HEK293 (cell line): ENCODE measurements around the gene FBXO42.

ENCODE experiments used
- CTCF ChIA-PET: fragments of 350-600 bp; formaldehyde crosslinking; extraction: SDS; loops from one replicate; lab custom pipeline; 2021; ENCODE audit warnings: antibody characterized with exemption; lab: Yijun Ruan, JAX
- POLR2A ChIA-PET: fragments of 300-600 bp; formaldehyde crosslinking; extraction: SDS; loops from one replicate; lab custom pipeline; 2020; ENCODE audit warnings: antibody characterized with exemption, inconsistent platforms; lab: Yijun Ruan, JAX
- H3K27ac ChIP-seq: fragments of 200-500 bp; sonication (Bioruptor generic); 2 replicates; pipeline ENCODE4 v1.5.1; 2014; ENCODE audit warnings: low read depth, low read length, control low read depth, inconsistent platforms; ENCODE audit errors: extremely low read depth
- H3K36me3 ChIP-seq, 2 experiments: fragments of 200-500 bp in 1 of 2; sonication (Bioruptor generic) in 1 of 2; 1 replicate in 1 of 2; 2 replicates in 1 of 2; pipeline ENCODE4 v1.5.1; 2014 to 2017; ENCODE audit warnings: inconsistent platforms in 2 of 2, low read length in 2 of 2; ENCODE audit not compliant: control insufficient read depth in 2 of 2, insufficient read depth in 1 of 2
- H3K4me1 ChIP-seq: fragments of 200-500 bp; sonication (Bioruptor generic); 2 replicates; pipeline ENCODE4 v1.5.1; 2014; ENCODE audit warnings: mild to moderate bottlenecking, low read length, inconsistent platforms; ENCODE audit not compliant: control insufficient read depth, insufficient read depth
- H3K4me3 ChIP-seq: 2 replicates; pipeline ENCODE4 v1.5.1; 2011; ENCODE audit warnings: low read depth, mild to moderate bottlenecking, control low read depth, low read length, moderate library complexity
- H3K9me3 ChIP-seq: fragments of 200-500 bp; sonication (Bioruptor generic); 2 replicates; pipeline ENCODE4 v1.5.1; 2014; ENCODE audit warnings: low read depth, low read length, inconsistent platforms; ENCODE audit not compliant: control insufficient read depth, insufficient read depth
- EGR2 ChIP-seq: fragments of 450-650 bp; formaldehyde crosslinking; IDR thresholded peaks from 2 replicates; pipeline ENCODE4 v1.5.1; 2016; ENCODE audit warnings: low read depth, missing biosample characterization, missing genetic modification characterization
- GFI1B ChIP-seq: fragments of 450-650 bp; formaldehyde crosslinking; IDR thresholded peaks from 2 replicates; pipeline ENCODE4 v1.5.1; 2016; ENCODE audit warnings: missing biosample characterization, missing genetic modification characterization
- KLF9 ChIP-seq: fragments of 450-650 bp; formaldehyde crosslinking; IDR thresholded peaks from 2 replicates; pipeline ENCODE4 v1.5.1; 2016; ENCODE audit warnings: missing biosample characterization, missing genetic modification characterization, low read depth
- PRDM10 ChIP-seq: fragments of 450-650 bp; formaldehyde crosslinking; IDR thresholded peaks from 2 replicates; pipeline ENCODE4 v1.5.1; 2016; ENCODE audit warnings: missing biosample characterization, missing genetic modification characterization
- PRDM6 ChIP-seq: fragments of 450-650 bp; formaldehyde crosslinking; IDR thresholded peaks from 2 replicates; pipeline ENCODE4 v1.5.1; 2017; ENCODE audit warnings: missing biosample characterization, missing genetic modification characterization
- SCRT1 ChIP-seq: fragments of 450-650 bp; formaldehyde crosslinking; IDR thresholded peaks from 2 replicates; pipeline ENCODE4 v1.5.1; 2016; ENCODE audit warnings: missing biosample characterization, missing genetic modification characterization, borderline replicate concordance
- SCRT2 ChIP-seq: fragments of 450-650 bp; formaldehyde crosslinking; IDR thresholded peaks from 2 replicates; pipeline ENCODE4 v1.5.1; 2016; ENCODE audit warnings: missing biosample characterization, missing genetic modification characterization
- SP7 ChIP-seq: fragments of 450-650 bp; formaldehyde crosslinking; IDR thresholded peaks from 2 replicates; pipeline ENCODE4 v1.5.1; 2016; ENCODE audit warnings: missing biosample characterization, missing genetic modification characterization
- TCF7L2 ChIP-seq: IDR thresholded peaks from 2 replicates; pipeline ENCODE4 v1.6.1; 2011; ENCODE audit warnings: low read depth, mild to moderate bottlenecking, inconsistent platforms, low read length, moderate library complexity, borderline replicate concordance
- ZFHX2 ChIP-seq: fragments of 450-650 bp; formaldehyde crosslinking; conservative IDR thresholded peaks from 2 replicates; pipeline ENCODE4 v1.5.1; 2016; ENCODE audit warnings: missing biosample characterization, missing genetic modification characterization
- ZNF184 ChIP-seq: fragments of 450-650 bp; IDR thresholded peaks from 2 replicates; pipeline ENCODE4 v1.5.1; 2018; ENCODE audit warnings: missing biosample characterization, mild to moderate bottlenecking, missing genetic modification characterization
- ZNF239 ChIP-seq: fragments of 450-650 bp; formaldehyde crosslinking; IDR thresholded peaks from 2 replicates; pipeline ENCODE4 v1.5.1; 2016; ENCODE audit warnings: missing biosample characterization, missing genetic modification characterization
- ZNF549 ChIP-seq: fragments of 450-650 bp; IDR thresholded peaks from 2 replicates; pipeline ENCODE4 v1.5.1; 2018; ENCODE audit warnings: missing biosample characterization, missing genetic modification characterization, mild to moderate bottlenecking, inconsistent platforms, moderate library complexity
- ZNF621 ChIP-seq: fragments of 450-650 bp; formaldehyde crosslinking; IDR thresholded peaks from 2 replicates; pipeline ENCODE4 v1.5.1; 2017; ENCODE audit warnings: missing biosample characterization, missing genetic modification characterization
- ZXDB ChIP-seq: fragments of 450-650 bp; formaldehyde crosslinking; IDR thresholded peaks from 2 replicates; pipeline ENCODE4 v1.5.1; 2016; ENCODE audit warnings: missing biosample characterization, missing genetic modification characterization
- TF ChIP-seq, protein P1 (sequence below): fragments of 450-650 bp; IDR thresholded peaks from 2 replicates; pipeline ENCODE4 v1.5.1; 2018; ENCODE audit warnings: missing biosample characterization, mild to moderate bottlenecking, missing genetic modification characterization

The FBXO42 gene

DNA sequence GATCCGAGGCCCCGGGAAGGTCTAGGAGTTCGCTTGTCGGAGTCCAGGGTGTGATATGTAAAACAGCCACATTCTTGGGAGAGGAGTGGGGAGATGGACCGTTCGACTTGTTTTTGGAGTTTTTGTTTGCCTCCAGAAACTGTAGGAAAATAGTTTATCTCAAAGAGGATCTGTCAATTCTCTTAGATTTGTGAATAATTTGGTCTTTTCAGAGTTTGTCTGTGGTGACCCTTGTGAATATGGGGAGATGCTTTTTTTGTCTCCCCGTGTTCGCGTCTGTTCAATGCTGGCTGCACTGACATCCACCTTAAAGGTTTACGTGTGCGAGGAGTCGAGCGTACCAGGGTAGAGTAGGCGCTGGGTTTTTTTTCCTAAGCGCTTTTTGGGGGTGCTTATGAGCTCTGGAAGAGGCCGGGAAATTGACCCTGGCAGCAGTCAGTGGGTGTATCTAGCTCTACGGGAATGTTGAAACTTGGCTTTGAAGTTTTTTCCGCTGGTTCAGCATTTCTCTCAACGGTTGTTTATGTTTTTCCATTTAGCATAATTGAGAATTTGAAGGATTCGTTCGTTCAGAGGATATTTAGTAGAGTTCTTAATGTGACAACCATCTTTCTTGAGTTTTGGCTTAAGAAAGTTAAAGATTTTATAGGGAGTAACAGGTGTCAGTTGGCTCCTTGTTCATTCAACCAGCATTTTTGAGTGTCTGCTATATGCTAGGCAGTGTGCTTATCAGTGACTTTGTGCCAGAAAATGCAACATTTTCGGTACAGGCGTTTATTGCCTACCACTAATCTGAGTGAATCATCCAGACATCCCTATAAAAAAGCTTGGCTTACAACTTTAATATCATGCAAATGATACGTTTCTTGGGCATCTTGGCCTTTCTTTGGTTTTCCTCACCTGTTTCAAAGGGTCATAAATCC, 15.9 kb upstream of the FBXO42 start:
- POLR2A ChIA-PET, result interaction anchor here (1.0 to 1.9 kb wide), 3 partner anchors 13 to 72 kb away, joined by 4 to 8 read pairs (median 5); partner anchors contain the start of gene NECAP2
- Histone ChIP-seq H3K36me3 (peaks cover 0 to 6% of the 10 kb centered on the region in 2 experiments; a peak in 2 of 3 replicates), H3K9me3 (no peaks in the 10 kb centered on the region), H3K4me1 (peaks cover 13% of the 10 kb centered on the region), H3K27ac (peak overlapping the region; percentile 93), H3K4me3 (peak overlapping the region; percentile 97)
- CTCF ChIA-PET, result interaction anchor here (0.6 to 1.2 kb wide), 2 partner anchors 253 to 1682 kb away, joined by 3 read pairs; no protein-coding TSS in a partner anchor
- TF ChIP-seq KLF9 (tag by site-specific recombination) (no peak), ZNF549 (tag by site-specific recombination) (no peak), EGR2 (tag by site-specific recombination) (0 out of 2 replicates have a peak, but pooled peaks have one; percentile 18), SCRT1 (tag by site-specific recombination) (peak; percentile 71), ZNF184 (no peak), ZFHX2 (peak; percentile 31; the same call in 1 of the 2 replicates), ZNF239 (peak; percentile 81; the same call in 1 of the 2 replicates), SCRT2 (tag by site-specific recombination) (peak; percentile 95), PRDM6 (tag by site-specific recombination) (peak; percentile 53; the same call in 1 of the 2 replicates), SP7 (tag by site-specific recombination) (peak; percentile 58), ZNF621 (tag by site-specific recombination) (no peak), GFI1B (tag by site-specific recombination) (no peak), TCF7L2 (peak; percentile 31; the same call in 1 of the 2 replicates), ZXDB (tag by site-specific recombination) (no peak), PRDM10 (tag by site-specific recombination) (peak; percentile 33; the same call in 1 of the 2 replicates)
- TF ChIP-seq, protein P1, sequence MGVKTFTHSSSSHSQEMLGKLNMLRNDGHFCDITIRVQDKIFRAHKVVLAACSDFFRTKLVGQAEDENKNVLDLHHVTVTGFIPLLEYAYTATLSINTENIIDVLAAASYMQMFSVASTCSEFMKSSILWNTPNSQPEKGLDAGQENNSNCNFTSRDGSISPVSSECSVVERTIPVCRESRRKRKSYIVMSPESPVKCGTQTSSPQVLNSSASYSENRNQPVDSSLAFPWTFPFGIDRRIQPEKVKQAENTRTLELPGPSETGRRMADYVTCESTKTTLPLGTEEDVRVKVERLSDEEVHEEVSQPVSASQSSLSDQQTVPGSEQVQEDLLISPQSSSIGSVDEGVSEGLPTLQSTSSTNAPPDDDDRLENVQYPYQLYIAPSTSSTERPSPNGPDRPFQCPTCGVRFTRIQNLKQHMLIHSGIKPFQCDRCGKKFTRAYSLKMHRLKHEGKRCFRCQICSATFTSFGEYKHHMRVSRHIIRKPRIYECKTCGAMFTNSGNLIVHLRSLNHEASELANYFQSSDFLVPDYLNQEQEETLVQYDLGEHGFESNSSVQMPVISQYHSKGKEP (tag by site-specific recombination), result peak; percentile 45; the same call in 1 of the 2 replicates
